ENCODE measurements around the gene TBC1D21.

TBC1D21 gene

GRCh38 chr15:73873456-73873855 is at the start of gene TBC1D21:
TBC1D21 (plus strand) TSS chr15:73873564; CDS start chr15:73873710, 146 bp downstream.
- TF ChIP-seq TCF4 (CRISPR knock-in tag; IDR thresholded peaks at IDR 0.05; ENCODE audit: borderline replicate concordance) (no peak), OSR1 (CRISPR knock-in tag; IDR thresholded peaks at IDR 0.05) (no peak), ZFP30 (CRISPR knock-in tag; IDR thresholded peaks at IDR 0.05) (no peak), GLIS3 (CRISPR knock-in tag; IDR thresholded peaks at IDR 0.05) (no peak), ZNF565 (CRISPR knock-in tag; conservative IDR thresholded peaks at IDR 0.05; ENCODE audit: low read depth) (no peak), ARNTL (CRISPR knock-in tag; IDR thresholded peaks at IDR 0.05; ENCODE audit: borderline replicate concordance, low read depth) (no peak), CSRNP3 (CRISPR knock-in tag; IDR thresholded peaks at IDR 0.05) (no peak), POU6F1 (CRISPR knock-in tag; IDR thresholded peaks at IDR 0.05; ENCODE audit: borderline replicate concordance, low read depth) (no peak), TSHZ2 (CRISPR knock-in tag; IDR thresholded peaks at IDR 0.05) (no peak), ZNF8 (CRISPR knock-in tag; IDR thresholded peaks at IDR 0.05) (no peak), ZFP3 (CRISPR knock-in tag; IDR thresholded peaks at IDR 0.05) (no peak), CREB5 (CRISPR knock-in tag; IDR thresholded peaks at IDR 0.05; ENCODE audit: low read depth) (no peak), ESRRG (CRISPR knock-in tag; IDR thresholded peaks at IDR 0.05) (no peak)
- ATAC-seq: no peak

GRCh38 chr15:73826711-73827251 is 46.6 kb upstream of the TBC1D21 start:
- TF ChIP-seq OSR1 (CRISPR knock-in tag; IDR thresholded peaks at IDR 0.05) (no peak), PPARA (CRISPR knock-in tag; IDR thresholded peaks at IDR 0.05; ENCODE audit: borderline replicate concordance) (no peak), ZFP30 (CRISPR knock-in tag; IDR thresholded peaks at IDR 0.05) (no peak), RARB (CRISPR knock-in tag; IDR thresholded peaks at IDR 0.05) (no peak), TOX (CRISPR knock-in tag; IDR thresholded peaks at IDR 0.05; ENCODE audit: borderline replicate concordance) (no peak), ARNTL (CRISPR knock-in tag; IDR thresholded peaks at IDR 0.05; ENCODE audit: borderline replicate concordance, low read depth) (no peak), BACH2 (CRISPR knock-in tag; IDR thresholded peaks at IDR 0.05; ENCODE audit: borderline replicate concordance) (no peak), CSDC2 (CRISPR knock-in tag; IDR thresholded peaks at IDR 0.05) (no peak), POU6F1 (CRISPR knock-in tag; IDR thresholded peaks at IDR 0.05; ENCODE audit: borderline replicate concordance, low read depth) (no peak), ISL1 (CRISPR knock-in tag; IDR thresholded peaks at IDR 0.05) (no peak), PATZ1 (CRISPR knock-in tag; IDR thresholded peaks at IDR 0.05; ENCODE audit: borderline replicate concordance) (no peak), ZC3H10 (CRISPR knock-in tag; IDR thresholded peaks at IDR 0.05) (no peak), SNAI2 (CRISPR knock-in tag; IDR thresholded peaks at IDR 0.05) (no peak), TSHZ2 (CRISPR knock-in tag; IDR thresholded peaks at IDR 0.05) (no peak), TCF4 (CRISPR knock-in tag; IDR thresholded peaks at IDR 0.05; ENCODE audit: borderline replicate concordance) (no peak), ESRRG (CRISPR knock-in tag; IDR thresholded peaks at IDR 0.05) (no peak), ZFP3 (CRISPR knock-in tag; IDR thresholded peaks at IDR 0.05) (no peak), ZNF8 (CRISPR knock-in tag; IDR thresholded peaks at IDR 0.05) (no peak)
- ATAC-seq: no peak

Measured in SK-N-SH treated with all-trans-retinoic acid at 6 μM for 48 hours (cell line).